ENCODE measurements around the gene WSCD2. TPM values are rescaled to one million over a fixed set of nuclear protein-coding genes. Genes with fewer than 3 reads are reported as not detected.

The WSCD2 gene
- total RNA-seq, 2 donors from 2014 or later = 0.15 to 0.74 TPM

DNA sequence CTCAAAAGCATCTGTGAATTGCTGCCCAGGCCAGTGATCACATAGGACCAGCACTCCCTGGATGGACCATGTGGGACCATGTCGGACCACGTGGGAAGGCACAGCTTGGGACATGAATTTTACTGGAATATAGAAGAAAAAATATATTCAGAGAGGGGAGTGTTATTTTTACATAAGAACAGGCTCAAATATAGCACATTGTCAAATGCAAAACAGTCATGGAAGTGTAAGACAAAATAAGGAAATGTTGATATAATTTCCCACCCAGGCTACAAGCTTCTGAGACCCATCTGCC, 141.7 kb downstream of the WSCD2 start:
- Histone ChIP-seq H3K27me3 (no peaks in the 10 kb centered on the region), H3K27ac (no peak overlapping the region), H3K4me1 (no peaks in the 10 kb centered on the region), H3K36me3 (no peaks in the 10 kb centered on the region), H3K4me3 (no peak overlapping the region), H3K9ac (ENCODE audit: low read depth in 2 of 2, low read length in 2 of 2) (no peak overlapping the region), H3K9me3 (no peaks in the 10 kb centered on the region)
- no peak for DNase-seq
- TF ChIP-seq, protein P1, sequence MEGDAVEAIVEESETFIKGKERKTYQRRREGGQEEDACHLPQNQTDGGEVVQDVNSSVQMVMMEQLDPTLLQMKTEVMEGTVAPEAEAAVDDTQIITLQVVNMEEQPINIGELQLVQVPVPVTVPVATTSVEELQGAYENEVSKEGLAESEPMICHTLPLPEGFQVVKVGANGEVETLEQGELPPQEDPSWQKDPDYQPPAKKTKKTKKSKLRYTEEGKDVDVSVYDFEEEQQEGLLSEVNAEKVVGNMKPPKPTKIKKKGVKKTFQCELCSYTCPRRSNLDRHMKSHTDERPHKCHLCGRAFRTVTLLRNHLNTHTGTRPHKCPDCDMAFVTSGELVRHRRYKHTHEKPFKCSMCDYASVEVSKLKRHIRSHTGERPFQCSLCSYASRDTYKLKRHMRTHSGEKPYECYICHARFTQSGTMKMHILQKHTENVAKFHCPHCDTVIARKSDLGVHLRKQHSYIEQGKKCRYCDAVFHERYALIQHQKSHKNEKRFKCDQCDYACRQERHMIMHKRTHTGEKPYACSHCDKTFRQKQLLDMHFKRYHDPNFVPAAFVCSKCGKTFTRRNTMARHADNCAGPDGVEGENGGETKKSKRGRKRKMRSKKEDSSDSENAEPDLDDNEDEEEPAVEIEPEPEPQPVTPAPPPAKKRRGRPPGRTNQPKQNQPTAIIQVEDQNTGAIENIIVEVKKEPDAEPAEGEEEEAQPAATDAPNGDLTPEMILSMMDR (IDR thresholded peaks at IDR 0.05) = no peak
- intact Hi-C loops (cut with DNase I) = no loop called here

DNA sequence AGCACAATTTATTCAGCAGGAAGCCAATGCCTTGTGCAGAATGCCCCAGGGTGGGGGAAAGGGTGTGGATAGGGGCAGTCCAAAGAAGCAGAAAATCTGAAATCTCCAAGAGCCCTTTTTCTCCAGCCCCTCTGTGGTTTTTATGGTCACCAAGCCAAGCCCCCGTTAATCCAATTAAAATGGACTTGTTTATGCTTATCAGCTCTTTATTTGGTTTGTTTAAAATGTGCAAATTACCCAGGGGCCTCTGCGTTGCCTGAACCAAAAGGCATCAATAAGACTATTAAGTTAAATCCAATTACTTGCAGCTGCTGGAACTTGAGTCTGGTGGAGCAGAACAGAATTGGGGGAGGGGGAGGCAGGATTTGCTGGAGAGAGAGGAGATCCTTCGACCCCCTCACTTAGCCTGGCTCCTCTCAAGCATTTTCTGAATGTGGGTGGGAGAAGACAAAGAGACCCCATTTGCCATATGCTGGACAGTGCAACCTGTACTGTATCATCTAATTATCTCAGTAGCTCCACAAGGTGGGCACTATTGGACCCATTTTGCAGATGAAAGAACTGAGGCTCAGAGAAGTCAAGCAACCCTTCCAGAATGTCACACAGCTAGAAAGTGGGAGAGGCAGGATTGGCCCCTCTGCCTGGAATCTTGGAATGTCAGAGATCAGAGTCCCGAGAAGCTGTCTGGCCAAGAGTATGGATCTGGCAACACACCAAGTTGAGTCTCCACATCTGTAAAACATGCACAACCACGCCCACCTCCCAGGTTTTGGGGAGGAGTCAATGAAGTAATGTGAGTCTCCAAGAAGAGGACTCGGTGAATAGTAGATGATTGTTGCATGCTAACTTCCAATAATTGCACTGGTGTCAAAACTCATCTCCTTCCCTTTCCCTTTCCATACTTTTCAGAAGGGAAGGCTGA, 143.1 kb downstream of the WSCD2 start:
- no peak overlapping the region for H3K27ac ChIP-seq
- H3K9me3 ChIP-seq = no peaks in the 10 kb centered on the region
- no peak overlapping the region for H3K9ac ChIP-seq (ENCODE audit: low read depth in 2 of 2, low read length in 2 of 2)
- TF ChIP-seq, protein P1 (IDR thresholded peaks at IDR 0.05) = no peak
- intact Hi-C loops (cut with DNase I) = no loop called here
- no peak overlapping the region for H3K4me3 ChIP-seq
- DNase-seq = no peak
- no peaks in the 10 kb centered on the region for H3K27me3 ChIP-seq
- no peaks in the 10 kb centered on the region for H3K36me3 ChIP-seq
- H3K4me1 ChIP-seq = no peaks in the 10 kb centered on the region

DNA sequence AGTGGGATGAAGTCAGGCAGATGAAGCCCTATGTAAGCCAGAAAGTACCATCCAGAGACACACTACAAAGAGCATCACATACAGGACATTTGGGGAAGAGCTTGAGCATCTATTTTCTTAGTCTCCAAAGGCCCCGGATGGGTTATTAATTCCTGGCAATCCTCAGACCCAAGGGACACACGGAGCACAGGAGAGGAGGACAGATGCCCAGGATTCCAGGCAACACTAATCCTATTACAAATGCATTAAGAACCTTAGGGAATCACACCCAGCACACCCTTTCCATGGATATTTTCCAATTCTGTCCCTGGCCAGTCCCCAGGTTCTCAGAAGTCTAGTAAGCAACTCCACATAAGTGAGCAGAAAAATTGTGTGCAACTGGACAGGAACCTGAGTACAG, 144.1 kb downstream of the WSCD2 start:
- DNase-seq = no peak
- Histone ChIP-seq H3K9me3 (no peaks in the 10 kb centered on the region), H3K27me3 (no peaks in the 10 kb centered on the region), H3K4me3 (no peak overlapping the region), H3K36me3 (no peaks in the 10 kb centered on the region), H3K27ac (no peak overlapping the region), H3K9ac (ENCODE audit: low read depth in 2 of 2, low read length in 2 of 2) (no peak overlapping the region), H3K4me1 (no peaks in the 10 kb centered on the region)
- intact Hi-C loops (cut with DNase I) = no loop called here
- TF ChIP-seq, protein P1 (IDR thresholded peaks at IDR 0.05) = no peak

DNA sequence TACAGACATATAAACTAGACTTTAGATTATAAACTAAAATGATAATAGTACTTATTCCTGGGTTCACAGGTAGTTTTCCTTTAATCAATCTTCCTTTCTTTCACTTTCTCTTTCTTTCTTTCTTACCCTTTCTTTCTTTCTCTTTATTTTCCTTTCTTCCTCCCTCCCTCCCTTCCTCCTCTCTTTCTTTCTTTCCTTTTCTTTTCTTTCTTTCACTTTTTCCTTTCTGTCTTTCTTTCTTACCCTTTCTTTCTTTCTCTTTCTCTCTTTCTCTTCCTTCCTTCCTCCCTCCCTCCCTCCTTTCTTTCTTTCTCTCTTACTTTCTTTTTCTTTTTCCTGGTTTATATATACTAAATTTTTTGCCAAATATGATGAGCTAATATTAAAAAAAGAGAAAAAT, 148.5 kb downstream of the WSCD2 start:
- TF ChIP-seq, protein P1 (IDR thresholded peaks at IDR 0.05) = no peak
- intact Hi-C loops (cut with DNase I) = no loop called here
- Histone ChIP-seq H3K9ac (ENCODE audit: low read depth in 2 of 2, low read length in 2 of 2) (no peak overlapping the region), H3K36me3 (no peaks in the 10 kb centered on the region), H3K4me1 (no peaks in the 10 kb centered on the region), H3K27ac (no peak overlapping the region), H3K4me3 (no peak overlapping the region), H3K27me3 (no peaks in the 10 kb centered on the region), H3K9me3 (no peaks in the 10 kb centered on the region)
- DNase-seq = no peak

DNA sequence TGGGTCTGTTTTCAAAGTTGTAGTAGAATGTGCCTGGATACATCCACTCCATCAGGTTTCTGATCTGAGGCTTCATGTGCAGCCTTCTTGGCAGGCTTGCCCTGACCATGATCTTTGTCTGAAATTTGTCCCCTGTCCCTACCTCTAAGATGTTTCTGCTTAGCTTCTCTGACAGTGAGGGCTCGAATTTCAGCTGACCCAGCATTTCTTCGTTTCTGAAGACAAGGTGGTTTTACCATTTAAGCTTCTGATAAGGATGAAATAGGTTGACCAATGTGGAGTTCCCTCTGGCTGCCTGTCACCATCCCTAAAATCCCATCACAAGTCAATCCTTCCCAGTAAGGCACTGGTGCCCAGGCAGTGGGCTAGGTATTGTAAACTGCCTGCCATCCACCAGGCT, 153.1 kb downstream of the WSCD2 start:
- no peaks in the 10 kb centered on the region for H3K9me3 ChIP-seq
- intact Hi-C loops (cut with DNase I) = no loop called here
- DNase-seq = no peak
- no peaks in the 10 kb centered on the region for H3K36me3 ChIP-seq
- no peak overlapping the region for H3K9ac ChIP-seq (ENCODE audit: low read depth in 2 of 2, low read length in 2 of 2)
- H3K27ac ChIP-seq = no peak overlapping the region
- no peaks in the 10 kb centered on the region for H3K27me3 ChIP-seq
- TF ChIP-seq, protein P1 (IDR thresholded peaks at IDR 0.05) = no peak
- H3K4me1 ChIP-seq = no peaks in the 10 kb centered on the region
- H3K4me3 ChIP-seq = no peak overlapping the region

Data from colonic mucosa (tissue), 4 donors.